K562 (cell line): ENCODE results near the gene CDH5. TPM values are rescaled to one million over a fixed set of nuclear protein-coding genes. Genes with fewer than 3 reads are reported as not detected.

Experiments used
- ATAC-seq: fragments of 200-7000 bp; cut with Tn5 transposase; 3 replicates; pipeline ENCODE4 v1.9.1; 2020; ENCODE audit warnings: moderate library complexity
- BruUV-seq: library from RNA; stranded (reverse); fragments of 400-500 nt; replicated peaks from 2 replicates; lab custom pipeline; 2021; lab: Mats Ljungman, UMichigan
- CTCF ChIA-PET: fragments of 300-600 bp; formaldehyde crosslinking; extraction: SDS; loops from one replicate; lab custom pipeline; 2021; ENCODE audit warnings: low intra/inter-chr PET ratio; lab: Yijun Ruan, JAX
- POLR2A ChIA-PET: fragments of 300-600, 350-650 bp; sonication (Branson Sonifier 250); formaldehyde crosslinking; extraction: SDS; loops from one replicate; lab custom pipeline; 2021; ENCODE audit warnings: antibody characterized with exemption, inconsistent platforms; lab: Yijun Ruan, JAX
- DNase-seq, 4 experiments: peaks; one replicate each; pipeline versions ENCODE4 v3.0.0 to v3.0.0-alpha.2; 2011 to 2018; ENCODE audit warnings: low spot score in 3 of 4, mixed read lengths in 3 of 4; ENCODE audit errors: extremely low read depth in 1 of 4
- FAIRE-seq: peaks from 2 replicates; lab custom pipeline; 2011; peaks lifted over from hg19 to GRCh38; lab: Jason Lieb, UNC
- H2AFZ ChIP-seq: 2 replicates; pipeline ENCODE4 v1.6.0; 2011; ENCODE audit warnings: low read depth, low read length, control low read depth, inconsistent platforms
- H3K27ac ChIP-seq: fragments of 200-600 bp; 3 replicates; pipeline ENCODE4 v1.8.0; 2011; ENCODE audit warnings: low read depth, mild to moderate bottlenecking, control low read depth, inconsistent platforms, low read length, moderate library complexity, mixed read lengths; ENCODE audit errors: extremely low read depth
- H3K27me3 ChIP-seq, 2 experiments: fragments of 300-600 bp in 1 of 2; 2 replicates in 1 of 2; 3 replicates in 1 of 2; pipeline versions ENCODE4 v1.6.0 to v1.8.0; 2011; ENCODE audit warnings: inconsistent platforms in 2 of 2, low read length in 2 of 2, mild to moderate bottlenecking in 1 of 2, mixed read lengths in 1 of 2, moderate library complexity in 1 of 2; ENCODE audit not compliant: control insufficient read depth in 2 of 2, insufficient read depth in 2 of 2
- H3K36me3 ChIP-seq: fragments of 300-600 bp; 3 replicates; pipeline ENCODE4 v1.8.0; 2011; ENCODE audit warnings: mild to moderate bottlenecking, low read length, inconsistent platforms; ENCODE audit not compliant: control insufficient read depth, insufficient read depth
- H3K4me1 ChIP-seq, 2 experiments: fragments of 200-600 bp in 1 of 2; replicated peaks in 1 of 2; 2 replicates in 1 of 2; 3 replicates in 1 of 2; pipeline versions ENCODE4 v1.5.1 to v1.8.0; 2011; ENCODE audit warnings: inconsistent platforms in 2 of 2, low read length in 2 of 2, mild to moderate bottlenecking in 1 of 2, mixed read lengths in 1 of 2, moderate library complexity in 1 of 2; ENCODE audit not compliant: control insufficient read depth in 2 of 2, insufficient read depth in 2 of 2
- H3K4me2 ChIP-seq: 2 replicates; pipeline ENCODE4 v1.6.1; 2011; ENCODE audit warnings: low read length, control low read depth, inconsistent platforms, mixed read lengths; ENCODE audit not compliant: insufficient read depth
- H3K4me3 ChIP-seq: fragments of 200-600 bp; sonication (generic), shearing (Covaris generic); 2 replicates; pipeline ENCODE4 v1.5.1; 2016; ENCODE audit warnings: control low read depth, inconsistent platforms
- H3K79me2 ChIP-seq: fragments of 200-600 bp; 3 replicates; pipeline ENCODE4 v1.8.0; 2011; ENCODE audit warnings: low read length, inconsistent platforms; ENCODE audit not compliant: control insufficient read depth, insufficient read depth
- H3K9ac ChIP-seq, 2 experiments: 2 replicates each; pipeline versions ENCODE4 v1.6.0 to v1.6.1; 2011; ENCODE audit warnings: low read depth in 2 of 2, low read length in 2 of 2, control low read depth in 1 of 2, inconsistent platforms in 1 of 2, mild to moderate bottlenecking in 1 of 2, mixed read lengths in 1 of 2; ENCODE audit not compliant: insufficient read depth in 1 of 2
- H3K9me1 ChIP-seq: one replicate; pipeline ENCODE4 v1.6.0; 2011; ENCODE audit warnings: inconsistent platforms, mild to moderate bottlenecking, low read length, moderate library complexity; ENCODE audit not compliant: control insufficient read depth, insufficient read depth
- H3K9me3 ChIP-seq: replicated peaks from 2 replicates; pipeline ENCODE4 v1.5.1; 2011; ENCODE audit warnings: low read depth, low read length, inconsistent platforms; ENCODE audit not compliant: control insufficient read depth, insufficient read depth
- H4K20me1 ChIP-seq: replicated peaks from 2 replicates; pipeline ENCODE4 v1.6.1; 2011; ENCODE audit warnings: low read length, inconsistent platforms, mixed read lengths; ENCODE audit not compliant: control insufficient read depth, insufficient read depth
- ATF3 ChIP-seq, 2 experiments: fragments of 450-650 bp in 1 of 2; sonication (generic) in 1 of 2; formaldehyde crosslinking in 1 of 2; IDR thresholded peaks in 1 of 2; conservative IDR thresholded peaks in 1 of 2; 2 replicates each; pipeline versions ENCODE4 v1.6.1 to v1.8.1; 2016 to 2023; ENCODE audit warnings: mild to moderate bottlenecking in 2 of 2, moderate library complexity in 2 of 2, inconsistent platforms in 1 of 2, missing genetic modification reagents in 1 of 2
- BCOR ChIP-seq: fragments of 450-650 bp; IDR thresholded peaks from 2 replicates; pipeline ENCODE4 v1.6.1; 2016
- DEAF1 ChIP-seq: fragments of 450-650 bp; formaldehyde crosslinking; IDR thresholded peaks from 2 replicates; pipeline ENCODE4 v1.4.0; 2020; ENCODE audit warnings: mild to moderate bottlenecking, moderate library complexity
- RBM25 ChIP-seq: fragments of 200-400 bp; formaldehyde crosslinking; IDR thresholded peaks from 2 replicates; pipeline ENCODE4 v1.6.1; 2018; ENCODE audit warnings: low read length, low read depth, moderate library complexity; ENCODE audit not compliant: severe bottlenecking
- TRIM25 ChIP-seq: fragments of 450-650 bp; IDR thresholded peaks from 2 replicates; pipeline ENCODE4 v1.7.0; 2016; ENCODE audit warnings: borderline replicate concordance
- ZBTB33 ChIP-seq: sonication (generic); formaldehyde crosslinking; IDR thresholded peaks from 2 replicates; pipeline ENCODE4 v1.8.1; 2023; ENCODE audit warnings: mild to moderate bottlenecking, missing genetic modification reagents
- ZFP36 ChIP-seq: fragments of 150-350 bp; IDR thresholded peaks from 2 replicates; pipeline ENCODE4 v1.6.1; 2018; ENCODE audit warnings: low read length, low read depth; ENCODE audit not compliant: partially characterized antibody
- ZNF282 ChIP-seq: sonication (generic); formaldehyde crosslinking; IDR thresholded peaks from 2 replicates; pipeline ENCODE4 v1.8.1; 2023; ENCODE audit warnings: missing genetic modification reagents
- WGBS: fragments of 100-300 bp; shearing (Covaris generic); methylation state at CpG from one replicate; pipeline ENCODE4 v1.1.6; 2016; ENCODE audit warnings: low coverage, mixed read lengths; ENCODE audit not compliant: insufficient coverage; ENCODE audit errors: missing lambda C conversion rate; 5-methylcytosine and 5-hydroxymethylcytosine counted together
- in situ Hi-C: fragments of 300-500 bp; cut with MboI; formaldehyde crosslinking; loops from 4 replicates; pipeline ENCODE4 v1.15.0; 2018; ENCODE audit warnings: inconsistent platforms, mixed read lengths
- intact Hi-C: fragments of 100-400 bp; cut with micrococcal nuclease; formaldehyde crosslinking; loops from 2 replicates; pipeline ENCODE4 v1.14.2; 2022
- polyA plus RNA-seq, 8 experiments: library from polyadenylated mRNA; depleted of rRNA in 4 of 8; stranded (reverse) in 5 of 8; unstranded in 3 of 8; fragments of >200 nt; fragmentation: Nextera tagmentation in 2 of 8; fragmentation: Illumina TruSeq in 1 of 8; extraction: Ambion mirVana in 2 of 8; extraction: Trizol in 1 of 8; gene quantifications; 2 replicates each; pipeline versions ENCODE4 v1.2.1 to v1.2.3, GENCODE V29; 2011 to 2014; ENCODE audit warnings: inconsistent platforms in 1 of 8, missing spikeins in 1 of 8
- total RNA-seq, 7 experiments: library from RNA; depleted of rRNA in 6 of 7; stranded (reverse); fragments of >200 nt in 6 of 7; fragmentation: Illumina TruSeq in 2 of 7; extraction: Trizol in 2 of 7; gene quantifications; 2 replicates each; pipeline versions ENCODE4 v1.2.1 to v1.2.3, GENCODE V29; 2011 to 2021; ENCODE audit warnings: low replicate concordance in 1 of 7

The CDH5 gene
- total and polyA plus RNA-seq, 9 of the 15 experiments (the other 6 are each of a cell fraction or from before 2014, with no cell fraction given): not detected

- no peak for ATAC-seq
- ChIA-PET CTCF (no interaction called here), POLR2A (no interaction called here)
- no peak for DNase-seq
- H3K9ac ChIP-seq: no peak overlapping the region
- H3K9me3 ChIP-seq: no peaks in the 10 kb centered on the region
- H3K4me3 ChIP-seq: no peak overlapping the region
- H3K27me3 ChIP-seq: peaks cover 11 to 47% of the 10 kb centered on the region in 2 experiments; a peak in 4 of 5 replicates
- FAIRE-seq: no peak
- intact Hi-C loops: no loop called here
- 0% methylated on average over 5 of the region's 5 CpGs for WGBS
- no peaks in the 10 kb centered on the region for H3K9me1 ChIP-seq
- H4K20me1 ChIP-seq: peaks cover 4% of the 10 kb centered on the region; the same call in 1 of the 2 replicates
- H3K4me1 ChIP-seq: peaks cover 0 to 4% of the 10 kb centered on the region in 2 experiments; a peak in 1 of 5 replicates
- in situ Hi-C loops: no loop called here
- no peak overlapping the region for H2AFZ ChIP-seq
- no peak overlapping the region for H3K27ac ChIP-seq
- no peaks in the 10 kb centered on the region for H3K36me3 ChIP-seq
- no TSS peak for BruUV-seq
- TF ChIP-seq ATF3 (IDR thresholded peaks at IDR 0.05) (no peak), ATF3 (CRISPR knock-in tag; conservative IDR thresholded peaks at IDR 0.05) (no peak), ZBTB33 (CRISPR knock-in tag) (no peak), RBM25 (peak; percentile 77), BCOR (peak; percentile 68), TRIM25 (no peak), ZNF282 (no peak), DEAF1 (CRISPR knock-in tag) (no peak), ZFP36 (peak; percentile 51)
- H3K79me2 ChIP-seq: no peaks in the 10 kb centered on the region
- no peak overlapping the region for H3K4me2 ChIP-seq
Observed at GRCh38 chr16:66361604-66362135, 4.8 kb upstream of the CDH5 start.
